ENCODE measurements around the gene CRTAC1. TPM values are rescaled to one million over a fixed set of nuclear protein-coding genes. Genes with fewer than 3 reads are reported as not detected.
"Not testable (repeated sequence)": the region's sequence is repeated elsewhere in the genome, so short reads cannot be mapped to it uniquely, and the experiment has no call there.

The CRTAC1 gene
- total RNA-seq, 4 donors from 2014 or later, result 4.0 to 8.7 (median 5.0) TPM

DNA sequence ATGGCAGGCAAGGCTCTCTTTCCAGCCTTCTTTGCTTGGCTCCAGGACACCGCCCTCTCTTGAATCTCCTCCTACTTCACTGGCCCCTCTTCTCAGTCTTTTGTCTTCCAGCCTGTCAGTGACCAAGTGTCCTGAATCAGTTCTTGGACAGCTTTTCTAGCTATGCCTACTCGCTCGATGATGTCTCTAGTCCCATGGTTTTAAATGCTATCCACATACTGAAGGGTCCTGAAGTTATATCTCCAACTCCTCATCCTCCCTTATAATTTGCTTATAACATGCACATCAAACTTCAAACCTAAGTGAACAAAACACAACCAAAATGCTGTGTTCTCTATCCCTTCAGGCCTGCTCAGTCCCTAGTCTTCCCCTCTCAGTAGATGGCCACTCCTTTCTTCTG is 185.7 kb downstream of the CRTAC1 start:
- WGBS, result 95% methylated on average over 3 of the region's 3 CpGs
- Histone ChIP-seq H3K36me3 (no peaks in the 10 kb centered on the region), H3K4me1 (peaks cover 4 to 19% (median 13%) of the 10 kb centered on the region in 4 donors), H3K9me3 (no peaks in the 10 kb centered on the region), H3K27ac (replicated peaks in 1 of 4) (no peak overlapping the region), H3K27me3 (peaks cover 0 to 29% (median 0%) of the 10 kb centered on the region in 4 donors), H3K4me3 (no peak overlapping the region)
- TF ChIP-seq EP300 (IDR thresholded peaks at IDR 0.05) (no peak), POLR2AphosphoS5 (IDR thresholded peaks at IDR 0.05) (no peak), POLR2A (IDR thresholded peaks at IDR 0.05; ENCODE audit: low read depth) (no peak)
- TF ChIP-seq, protein P1, sequence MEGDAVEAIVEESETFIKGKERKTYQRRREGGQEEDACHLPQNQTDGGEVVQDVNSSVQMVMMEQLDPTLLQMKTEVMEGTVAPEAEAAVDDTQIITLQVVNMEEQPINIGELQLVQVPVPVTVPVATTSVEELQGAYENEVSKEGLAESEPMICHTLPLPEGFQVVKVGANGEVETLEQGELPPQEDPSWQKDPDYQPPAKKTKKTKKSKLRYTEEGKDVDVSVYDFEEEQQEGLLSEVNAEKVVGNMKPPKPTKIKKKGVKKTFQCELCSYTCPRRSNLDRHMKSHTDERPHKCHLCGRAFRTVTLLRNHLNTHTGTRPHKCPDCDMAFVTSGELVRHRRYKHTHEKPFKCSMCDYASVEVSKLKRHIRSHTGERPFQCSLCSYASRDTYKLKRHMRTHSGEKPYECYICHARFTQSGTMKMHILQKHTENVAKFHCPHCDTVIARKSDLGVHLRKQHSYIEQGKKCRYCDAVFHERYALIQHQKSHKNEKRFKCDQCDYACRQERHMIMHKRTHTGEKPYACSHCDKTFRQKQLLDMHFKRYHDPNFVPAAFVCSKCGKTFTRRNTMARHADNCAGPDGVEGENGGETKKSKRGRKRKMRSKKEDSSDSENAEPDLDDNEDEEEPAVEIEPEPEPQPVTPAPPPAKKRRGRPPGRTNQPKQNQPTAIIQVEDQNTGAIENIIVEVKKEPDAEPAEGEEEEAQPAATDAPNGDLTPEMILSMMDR (IDR thresholded peaks at IDR 0.05), result no peak
- intact Hi-C loops (cut with DNase I), result no loop called here
- DNase-seq (ENCODE audit: extremely low spot score), result no peak

GRCh38 chr10:97843972-97844371 is 186.4 kb downstream of the CRTAC1 start:
- H3K9me3 ChIP-seq; H3K27ac ChIP-seq (replicated peaks in 1 of 4); intact Hi-C loops (cut with DNase I); H3K36me3 ChIP-seq; DNase-seq (ENCODE audit: extremely low spot score); H3K4me3 ChIP-seq: not testable (repeated sequence)
- whole genome bisulfite sequencing, result 100% methylated on average over 1 of the region's 2 CpGs
- peaks cover 4 to 14% (median 9%) of the 10 kb centered on the region in 4 donors for H3K4me1 ChIP-seq
- peaks cover 0 to 22% (median 0%) of the 10 kb centered on the region in 4 donors for H3K27me3 ChIP-seq

DNA sequence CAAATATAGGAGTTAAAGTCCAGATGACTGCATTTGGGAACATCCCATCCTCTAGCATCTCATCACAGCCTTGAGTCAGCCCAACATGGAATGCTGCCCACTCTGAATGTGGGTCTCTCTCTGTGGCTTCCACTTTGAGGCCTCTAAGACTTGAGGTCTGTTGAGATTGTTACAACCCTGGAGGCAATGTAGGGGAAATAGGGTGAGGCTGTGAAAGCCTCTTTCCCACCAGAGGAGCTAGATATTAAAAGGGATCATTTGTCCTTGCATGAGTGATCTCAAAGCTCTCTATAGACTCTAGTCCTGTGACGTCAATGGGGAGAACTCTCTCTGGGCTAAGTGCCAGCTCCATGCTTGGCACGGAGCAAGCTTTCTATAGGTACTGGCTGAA is 187.1 kb downstream of the CRTAC1 start:
- H3K9me3 ChIP-seq, result no peaks in the 10 kb centered on the region
- TF ChIP-seq POLR2AphosphoS5 (IDR thresholded peaks at IDR 0.05) (no peak), POLR2A (IDR thresholded peaks at IDR 0.05; ENCODE audit: low read depth) (no peak), EP300 (IDR thresholded peaks at IDR 0.05) (no peak)
- TF ChIP-seq, protein P1 (IDR thresholded peaks at IDR 0.05), result no peak
- H3K27ac ChIP-seq (replicated peaks in 1 of 4), result no peak overlapping the region
- DNase-seq (ENCODE audit: extremely low spot score), result no peak
- WGBS, result 38% methylated on average over 2 of the region's 2 CpGs
- H3K4me3 ChIP-seq, result no peak overlapping the region
- no peaks in the 10 kb centered on the region for H3K36me3 ChIP-seq
- peaks cover 0 to 18% (median 0%) of the 10 kb centered on the region in 4 donors for H3K27me3 ChIP-seq
- intact Hi-C loops (cut with DNase I), result no loop called here
- H3K4me1 ChIP-seq, result peaks cover 4 to 14% (median 9%) of the 10 kb centered on the region in 4 donors

- intact Hi-C loops (cut with DNase I), result no loop called here
- no peak for DNase-seq (ENCODE audit: extremely low spot score)
- Histone ChIP-seq H3K36me3 (no peaks in the 10 kb centered on the region), H3K27me3 (peaks cover 0 to 20% (median 0%) of the 10 kb centered on the region in 4 donors), H3K4me1 (peaks cover 4 to 14% (median 9%) of the 10 kb centered on the region in 4 donors), H3K27ac (replicated peaks in 1 of 4) (no peak overlapping the region), H3K4me3 (no peak overlapping the region), H3K9me3 (no peaks in the 10 kb centered on the region)
- TF ChIP-seq, protein P1 (IDR thresholded peaks at IDR 0.05), result no peak
- no peak for TF ChIP-seq POLR2AphosphoS5 (IDR thresholded peaks at IDR 0.05)
- no peak for TF ChIP-seq EP300 (IDR thresholded peaks at IDR 0.05)
- no peak for TF ChIP-seq POLR2A (IDR thresholded peaks at IDR 0.05; ENCODE audit: low read depth)
- 42% methylated on average over 7 of the region's 7 CpGs for WGBS
Observed at GRCh38 chr10:97842656-97843280, 187.7 kb downstream of the CRTAC1 start.

GRCh38 chr10:97842114-97842513 is 188.3 kb downstream of the CRTAC1 start:
- H3K27me3 ChIP-seq, result peaks cover 0 to 25% (median 0%) of the 10 kb centered on the region in 4 donors
- H3K4me3 ChIP-seq; H3K27ac ChIP-seq (replicated peaks in 1 of 4); intact Hi-C loops (cut with DNase I); DNase-seq (ENCODE audit: extremely low spot score); H3K9me3 ChIP-seq; H3K36me3 ChIP-seq: not testable (repeated sequence)
- WGBS, result 51% methylated on average over 2 of the region's 3 CpGs
- peaks cover 4 to 14% (median 9%) of the 10 kb centered on the region in 4 donors for H3K4me1 ChIP-seq

DNA sequence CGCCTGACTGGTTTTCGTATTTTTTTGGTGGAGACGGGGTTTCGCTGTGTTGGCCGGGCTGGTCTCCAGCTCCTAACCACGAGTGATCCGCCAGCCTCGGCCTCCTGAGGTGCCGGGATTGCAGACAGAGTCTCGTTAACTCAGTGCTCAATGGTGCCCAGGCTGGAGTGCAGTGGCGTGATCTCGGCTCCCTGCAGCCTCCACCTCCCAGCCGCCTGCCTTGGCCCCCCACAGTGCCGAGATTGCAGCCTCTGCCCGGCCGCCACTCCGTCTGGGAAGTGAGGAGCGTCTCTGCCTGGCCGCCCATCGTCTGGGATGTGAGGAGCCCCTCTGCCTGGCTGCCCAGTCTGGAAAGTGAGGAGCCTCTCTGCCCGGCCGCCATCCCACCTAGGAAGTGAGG is 189.3 kb downstream of the CRTAC1 start:
- DNase-seq (ENCODE audit: extremely low spot score); H3K27ac ChIP-seq (replicated peaks in 1 of 4); intact Hi-C loops (cut with DNase I); H3K4me3 ChIP-seq; H3K36me3 ChIP-seq; H3K9me3 ChIP-seq: not testable (repeated sequence)
- Histone ChIP-seq H3K27me3 (peaks cover 0 to 34% (median 0%) of the 10 kb centered on the region in 4 donors), H3K4me1 (peaks cover 4 to 14% (median 9%) of the 10 kb centered on the region in 4 donors)
- whole genome bisulfite sequencing, result 100% methylated on average over 3 of the region's 22 CpGs
